Measurements from ENCODE around the gene ARSB.

DNA sequence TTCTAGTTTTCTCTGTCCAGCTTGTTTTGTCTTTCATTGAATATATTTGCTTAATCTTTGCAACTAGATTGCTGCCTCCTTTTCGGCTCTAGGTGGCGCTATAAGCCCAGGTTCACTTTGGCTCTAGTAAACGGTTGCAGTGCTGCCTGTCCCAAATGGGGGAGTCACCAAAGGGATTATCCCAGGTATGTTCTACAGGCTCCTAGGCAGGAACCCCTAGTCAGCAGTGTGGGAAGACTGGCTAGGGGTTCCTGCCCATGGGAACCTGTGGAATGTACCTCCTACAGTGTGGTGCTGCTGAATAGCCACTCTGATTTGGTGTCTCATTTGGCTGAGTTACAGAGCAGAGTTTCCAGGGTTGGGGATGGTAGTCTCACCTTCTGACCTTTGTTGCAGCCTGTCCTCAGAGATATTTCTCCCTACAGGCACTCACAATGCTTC lies 85.2 kb downstream of the ARSB start:
- TF ChIP-seq, protein P1, sequence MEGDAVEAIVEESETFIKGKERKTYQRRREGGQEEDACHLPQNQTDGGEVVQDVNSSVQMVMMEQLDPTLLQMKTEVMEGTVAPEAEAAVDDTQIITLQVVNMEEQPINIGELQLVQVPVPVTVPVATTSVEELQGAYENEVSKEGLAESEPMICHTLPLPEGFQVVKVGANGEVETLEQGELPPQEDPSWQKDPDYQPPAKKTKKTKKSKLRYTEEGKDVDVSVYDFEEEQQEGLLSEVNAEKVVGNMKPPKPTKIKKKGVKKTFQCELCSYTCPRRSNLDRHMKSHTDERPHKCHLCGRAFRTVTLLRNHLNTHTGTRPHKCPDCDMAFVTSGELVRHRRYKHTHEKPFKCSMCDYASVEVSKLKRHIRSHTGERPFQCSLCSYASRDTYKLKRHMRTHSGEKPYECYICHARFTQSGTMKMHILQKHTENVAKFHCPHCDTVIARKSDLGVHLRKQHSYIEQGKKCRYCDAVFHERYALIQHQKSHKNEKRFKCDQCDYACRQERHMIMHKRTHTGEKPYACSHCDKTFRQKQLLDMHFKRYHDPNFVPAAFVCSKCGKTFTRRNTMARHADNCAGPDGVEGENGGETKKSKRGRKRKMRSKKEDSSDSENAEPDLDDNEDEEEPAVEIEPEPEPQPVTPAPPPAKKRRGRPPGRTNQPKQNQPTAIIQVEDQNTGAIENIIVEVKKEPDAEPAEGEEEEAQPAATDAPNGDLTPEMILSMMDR (conservative IDR thresholded peaks at IDR 0.05; ENCODE audit: low read length): peak; percentile 86
- TF ChIP-seq EZH2phosphoT487 (IDR thresholded peaks at IDR 0.05; ENCODE audit: borderline replicate concordance): no peak
